Non-pigmented ciliary epithelial cell (primary cell): ENCODE data around the gene SLC35G4.
"Not testable (repeated sequence)": the region's sequence is repeated elsewhere in the genome, so short reads cannot be mapped to it uniquely, and the experiment has no call there.

Source experiments
- DNase-seq: peaks from one replicate; pipeline ENCODE4 v3.0.0-alpha.2; 2010; ENCODE audit warnings: low read depth

The SLC35G4 gene

DNA sequence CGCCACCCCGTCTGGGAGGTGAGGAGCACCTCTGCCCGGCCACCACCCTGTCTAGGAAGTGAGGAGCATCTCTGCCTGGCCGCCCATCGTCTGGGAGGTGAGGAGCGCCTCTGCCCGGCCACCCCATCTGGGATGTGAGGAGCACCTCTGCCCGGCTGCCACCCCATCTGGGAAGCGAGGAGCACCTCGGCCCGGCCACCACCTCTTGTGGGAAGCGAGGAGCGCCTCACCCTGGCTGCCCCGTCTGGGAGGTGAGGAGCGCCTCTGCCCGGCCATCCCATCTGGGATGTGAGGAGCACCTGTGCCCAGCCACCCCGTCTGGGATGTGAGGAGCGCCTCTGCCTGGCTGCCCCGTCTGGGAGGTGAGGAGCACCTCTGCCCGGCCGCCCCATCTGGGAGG is 4.6 kb downstream of the SLC35G4 start:
- DNase-seq: not testable (repeated sequence)

DNA sequence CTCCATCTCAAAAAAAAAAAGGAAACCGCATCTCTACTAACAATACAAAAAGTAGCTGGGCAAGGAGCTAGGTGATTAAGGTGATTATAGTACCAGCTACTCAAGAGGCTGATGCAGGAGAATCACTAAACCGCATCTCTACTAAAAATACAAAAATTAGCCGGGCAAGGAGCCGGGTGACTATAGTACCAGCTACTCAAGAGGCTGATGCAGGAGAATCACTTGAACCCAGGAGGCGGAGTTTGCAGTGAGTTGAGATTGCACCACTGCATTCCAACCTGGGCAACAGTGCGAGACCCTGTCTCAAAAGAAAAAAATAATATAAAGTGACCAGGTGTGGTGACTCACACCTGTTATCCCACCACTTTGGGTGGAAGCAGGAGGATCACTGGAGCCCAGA is 5.6 kb downstream of the SLC35G4 start:
- not testable (repeated sequence) for DNase-seq

DNA sequence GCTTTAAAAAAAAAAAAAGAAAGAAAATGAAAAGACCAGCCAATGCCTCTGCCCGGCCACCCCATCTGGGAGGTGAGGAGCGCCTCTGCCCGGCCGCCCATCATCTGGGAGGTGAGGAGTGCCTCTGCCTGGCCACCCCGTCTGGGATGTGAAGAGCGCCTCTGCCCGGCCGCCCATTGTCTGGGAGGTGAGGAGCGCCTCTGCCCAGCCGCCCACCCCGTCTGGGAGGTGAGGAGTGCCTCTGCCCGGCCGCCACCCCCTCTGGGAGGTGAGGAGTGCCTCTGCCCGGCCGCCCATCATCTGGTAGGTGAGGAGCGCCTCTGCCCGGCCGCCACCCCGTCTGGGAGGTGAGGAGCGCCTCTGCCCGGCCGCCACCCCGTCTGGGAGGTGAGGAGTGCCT is 37.9 kb downstream of the SLC35G4 start:
- DNase-seq: not testable (repeated sequence)

DNA sequence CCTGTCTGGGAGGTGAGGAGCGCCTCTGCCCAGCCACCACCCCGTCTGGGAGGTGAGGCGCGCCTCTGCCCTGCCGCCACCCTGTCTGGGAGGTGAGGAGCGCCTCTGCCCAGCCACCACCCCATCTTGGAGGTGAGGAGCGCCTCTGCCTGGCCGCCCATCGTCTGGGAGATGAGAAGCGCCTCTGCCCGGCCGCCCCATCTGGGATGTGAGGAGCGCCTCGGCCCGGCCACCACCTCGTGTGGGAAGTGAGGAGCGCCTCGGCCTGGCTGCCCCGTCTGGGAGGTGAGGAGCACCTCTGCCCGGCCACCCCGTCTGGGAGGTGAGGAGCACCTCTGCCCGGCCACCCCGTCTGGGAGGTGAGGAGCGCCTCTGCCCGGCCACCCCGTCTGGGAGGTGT is 38.4 kb downstream of the SLC35G4 start:
- not testable (repeated sequence) for DNase-seq

DNA sequence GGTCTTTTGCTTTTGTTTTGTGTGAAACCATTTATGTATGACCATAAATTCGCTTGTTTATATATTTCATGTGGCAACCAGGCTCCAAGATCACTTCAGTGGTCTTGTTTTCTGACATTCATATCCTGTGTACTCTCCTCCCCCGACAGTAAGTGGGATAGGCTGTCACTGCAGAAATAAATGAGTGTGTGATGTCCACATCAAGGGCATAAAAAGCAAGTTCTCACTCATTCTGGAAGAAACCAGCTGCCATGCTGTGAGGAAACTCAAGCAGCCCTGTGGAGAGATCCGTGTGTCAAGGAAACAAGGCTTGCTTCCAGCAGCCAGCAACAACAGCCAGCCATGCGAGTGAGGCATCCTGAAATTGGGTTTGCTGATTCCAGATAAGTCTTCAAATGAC is 40.4 kb downstream of the SLC35G4 start:
- no peak for DNase-seq

DNA sequence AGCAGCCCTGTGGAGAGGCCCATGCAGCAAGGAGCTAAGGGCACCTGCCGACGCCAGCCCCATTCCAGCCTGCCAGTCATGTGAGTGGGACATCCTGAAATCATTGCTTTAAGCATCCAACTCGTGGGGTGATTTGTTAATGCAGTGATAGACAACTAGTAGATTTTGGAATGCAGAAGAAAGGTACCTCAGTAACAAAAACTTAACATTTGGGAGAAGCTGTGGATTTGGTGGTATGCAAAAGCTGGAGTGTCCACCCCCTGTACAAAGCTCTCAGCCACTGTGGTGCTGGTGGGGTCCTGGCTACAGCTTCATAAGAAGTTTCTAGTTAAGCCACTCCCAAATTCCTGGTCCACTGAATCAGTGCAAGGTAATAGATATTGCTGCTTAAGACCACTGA is 42.5 kb downstream of the SLC35G4 start:
- no peak for DNase-seq

DNA sequence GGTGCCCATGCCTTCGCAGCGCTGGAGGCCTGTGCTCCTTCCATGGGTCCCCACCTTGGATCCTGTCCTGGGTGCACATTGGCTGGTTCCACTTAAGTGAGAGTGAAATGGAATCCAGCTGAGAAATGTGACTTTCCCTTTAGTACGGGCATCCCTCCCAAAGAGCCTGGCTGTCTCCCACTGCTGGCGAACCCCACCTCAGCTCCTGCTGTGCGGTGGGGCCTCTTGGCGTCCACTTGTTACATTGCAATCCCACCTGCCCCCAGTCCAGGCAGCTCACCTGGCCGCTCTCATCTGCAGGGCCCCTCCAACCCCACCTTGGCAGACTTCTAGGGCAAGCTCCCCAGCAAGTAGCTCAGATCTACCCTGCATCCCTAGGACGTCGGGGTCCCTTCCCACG is 44.1 kb downstream of the SLC35G4 start:
- no peak for DNase-seq

DNA sequence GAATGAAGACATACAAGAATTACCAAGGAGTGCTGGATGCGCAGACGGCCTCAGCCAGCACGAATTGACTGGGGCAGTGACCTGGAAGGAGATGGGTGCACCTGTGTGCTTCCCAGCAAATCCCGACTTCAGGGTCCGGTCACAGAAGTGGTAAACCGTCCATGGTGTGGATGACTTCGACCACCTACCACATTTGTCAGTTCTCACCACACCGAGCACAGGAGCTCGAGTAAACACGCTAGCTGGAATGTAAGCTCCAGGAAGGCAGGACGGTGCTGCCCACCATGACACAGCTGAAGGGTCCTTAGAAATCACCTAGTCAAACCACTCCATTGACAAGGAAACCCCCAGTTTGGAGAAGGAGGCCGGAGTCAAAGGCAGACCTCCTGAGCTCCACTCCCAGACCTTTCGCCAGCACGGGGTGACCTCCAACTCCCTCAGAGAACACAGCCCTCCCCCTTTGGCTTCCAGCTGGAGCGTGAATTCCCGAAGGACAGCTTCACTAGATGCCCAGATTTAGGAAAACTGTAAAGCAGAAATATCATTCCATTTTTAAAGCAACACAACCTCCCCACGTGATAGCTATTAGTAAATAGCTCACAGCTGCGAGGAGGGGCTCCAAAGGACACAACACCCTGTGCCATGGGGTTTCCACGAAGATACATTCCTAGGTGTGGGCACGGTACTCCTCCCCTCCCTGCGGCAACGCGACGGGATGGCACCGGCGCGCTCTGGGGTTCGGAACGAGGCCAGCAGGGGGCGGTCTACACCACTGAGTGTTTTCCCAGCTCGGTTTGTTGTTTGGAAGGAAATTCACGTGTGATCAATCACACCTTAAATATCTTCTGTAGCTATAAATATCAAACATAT is 45.6 kb downstream of the SLC35G4 start:
- DNase-seq: no peak

DNA sequence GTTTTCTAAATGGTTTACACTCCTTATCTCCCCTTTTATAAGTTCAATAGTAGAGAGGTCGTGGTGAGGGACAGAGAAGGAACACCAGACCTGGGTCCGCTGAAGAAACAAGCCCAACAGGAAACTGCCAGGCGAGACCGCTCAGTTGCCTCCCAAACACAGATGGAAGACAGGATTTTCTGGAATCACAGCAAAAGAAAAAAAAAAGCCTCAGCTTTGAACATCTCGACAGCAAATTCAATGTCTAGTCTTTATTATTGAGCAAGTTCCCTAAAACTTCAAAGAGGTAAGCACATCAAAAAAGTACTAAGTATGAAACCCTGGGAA is 46.2 kb downstream of the SLC35G4 start:
- DNase-seq: no peak

DNA sequence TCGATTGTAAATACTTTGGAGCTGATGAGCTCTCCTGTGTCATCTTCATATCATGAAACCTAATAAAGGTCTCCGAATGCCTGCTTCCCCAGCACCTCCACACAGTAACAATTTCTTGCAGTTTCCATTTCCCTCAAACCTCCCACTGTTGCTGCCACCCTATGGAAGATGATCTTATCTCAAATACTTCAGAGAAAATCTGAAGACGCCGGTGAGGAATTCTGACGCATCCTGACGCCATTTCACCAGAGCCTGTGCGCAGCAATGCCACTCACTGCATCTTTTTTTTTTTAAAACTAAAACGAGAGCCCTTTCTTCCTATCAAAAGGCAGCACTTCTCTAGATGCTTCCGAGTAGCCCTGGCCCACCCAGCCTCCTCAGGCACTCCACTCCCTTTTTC is 47.8 kb downstream of the SLC35G4 start:
- no peak for DNase-seq

DNA sequence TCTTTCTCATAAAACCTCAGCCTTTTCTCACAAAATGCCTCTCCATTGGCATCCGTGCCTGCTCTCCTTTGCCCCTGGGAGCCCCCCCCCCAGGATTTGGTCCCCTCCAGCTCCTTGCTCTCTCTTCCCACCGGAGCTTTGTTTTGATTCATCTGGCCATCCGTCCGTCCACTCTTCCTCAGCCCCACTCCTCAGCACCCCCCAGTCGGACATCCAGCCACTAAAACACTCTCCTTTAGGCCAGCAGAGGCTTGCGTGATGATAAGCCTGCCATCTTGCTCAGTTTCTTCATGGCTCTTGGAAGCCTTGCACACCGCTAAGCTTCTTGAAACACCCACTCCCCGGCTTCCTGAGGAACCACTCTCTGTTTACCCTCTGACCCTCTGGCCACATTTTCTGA is 48.2 kb downstream of the SLC35G4 start:
- no peak for DNase-seq

DNA sequence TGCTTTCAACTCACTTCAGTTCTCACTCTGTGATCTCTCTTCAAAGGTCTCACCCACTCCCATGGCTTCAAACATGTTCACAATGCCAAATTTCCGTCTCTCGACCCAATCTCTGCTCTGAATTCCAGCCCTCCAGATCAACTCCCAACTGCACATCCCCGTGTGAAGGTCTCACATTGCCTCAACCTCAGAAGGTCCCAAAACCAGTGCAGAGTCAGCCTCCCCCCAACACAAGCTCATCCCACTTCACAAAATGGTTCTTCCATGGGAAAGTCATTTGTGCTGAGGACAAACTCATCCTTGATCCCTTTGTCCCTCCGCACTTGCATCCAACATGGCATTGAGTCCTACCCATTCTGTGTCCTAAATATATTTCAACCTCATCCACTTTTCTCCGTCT is 48.6 kb downstream of the SLC35G4 start:
- no peak for DNase-seq

DNA sequence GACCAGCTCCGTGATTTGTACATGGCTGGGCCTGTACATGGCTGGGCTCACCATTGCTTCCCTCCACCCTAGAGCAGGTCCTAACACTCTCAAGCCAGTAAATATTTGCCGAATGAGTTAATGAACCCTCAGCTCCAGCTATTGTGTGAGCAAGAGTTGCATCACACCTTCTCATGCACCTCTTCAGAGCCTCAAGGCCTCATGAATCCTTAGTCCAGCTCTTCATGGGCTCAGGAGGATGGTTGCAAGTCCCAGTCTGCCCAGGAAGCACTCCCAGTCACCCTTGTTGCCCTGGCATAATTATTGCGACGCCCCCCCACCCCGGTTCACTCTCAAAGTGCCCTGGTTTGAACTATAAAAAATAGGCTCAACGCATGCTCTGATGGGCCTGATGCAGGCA is 49.6 kb downstream of the SLC35G4 start:
- DNase-seq: no peak
